ENCODE results near the gene FCHSD2.
"Not testable (repeated sequence)": the region's sequence is repeated elsewhere in the genome, so short reads cannot be mapped to it uniquely, and the experiment has no call there.

Gene FCHSD2

DNA sequence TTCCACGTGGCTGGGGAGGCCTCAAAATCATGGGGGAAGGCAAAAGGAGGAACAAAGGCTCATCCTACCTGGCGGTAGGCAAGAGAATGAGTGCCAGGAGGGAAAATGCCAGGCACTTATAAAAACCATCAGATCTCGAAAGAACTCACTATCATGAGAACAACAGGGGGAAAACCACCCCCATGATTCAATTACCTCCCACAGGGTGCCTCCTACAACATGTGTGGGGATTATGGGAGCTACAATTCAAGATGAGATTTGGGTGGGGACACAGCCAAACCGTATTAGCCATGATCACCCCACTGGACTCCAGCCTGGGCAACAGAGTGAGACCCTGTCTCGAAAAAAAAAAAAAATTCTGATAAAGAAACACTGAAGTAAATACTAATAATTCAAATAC is 87.1 kb downstream of the FCHSD2 start:
- Mint-ChIP-seq H3K9me3 (peaks cover 4% of the 10 kb centered on the region), H3K36me3 (ENCODE audit: low read depth) (peaks cover 13% of the 10 kb centered on the region), H3K27me3 (no peaks in the 10 kb centered on the region), H3K4me1 (ENCODE audit: low read depth) (peaks cover 30% of the 10 kb centered on the region), H3K4me3 (no peak overlapping the region), H3K27ac (peak overlapping the region; percentile 46)

DNA sequence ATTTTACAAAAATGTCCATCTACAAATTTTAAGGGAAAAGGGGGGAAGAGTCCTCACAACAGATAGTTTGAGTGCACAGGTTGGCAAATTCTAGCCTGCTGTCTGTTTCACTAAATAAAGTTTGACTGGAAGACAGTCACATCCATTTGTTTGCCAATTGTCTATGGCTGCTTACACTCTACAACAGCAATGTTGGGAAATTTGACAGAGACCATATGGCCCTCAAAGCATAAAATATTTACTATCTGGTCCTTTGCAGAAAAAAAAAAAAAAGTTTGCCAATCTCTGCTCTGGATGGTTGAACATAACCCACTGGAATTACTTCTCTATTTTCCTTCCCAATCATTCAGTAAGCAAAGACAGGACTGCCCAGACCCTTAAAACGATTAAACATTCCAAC is 88.2 kb downstream of the FCHSD2 start:
- H3K4me3 Mint-ChIP-seq = no peak overlapping the region
- no peak overlapping the region for H3K27ac Mint-ChIP-seq
- peaks cover 4% of the 10 kb centered on the region for H3K9me3 Mint-ChIP-seq
- H3K4me1 Mint-ChIP-seq (ENCODE audit: low read depth) = peaks cover 25% of the 10 kb centered on the region
- H3K27me3 Mint-ChIP-seq = no peaks in the 10 kb centered on the region
- H3K36me3 Mint-ChIP-seq (ENCODE audit: low read depth) = peaks cover 13% of the 10 kb centered on the region

DNA sequence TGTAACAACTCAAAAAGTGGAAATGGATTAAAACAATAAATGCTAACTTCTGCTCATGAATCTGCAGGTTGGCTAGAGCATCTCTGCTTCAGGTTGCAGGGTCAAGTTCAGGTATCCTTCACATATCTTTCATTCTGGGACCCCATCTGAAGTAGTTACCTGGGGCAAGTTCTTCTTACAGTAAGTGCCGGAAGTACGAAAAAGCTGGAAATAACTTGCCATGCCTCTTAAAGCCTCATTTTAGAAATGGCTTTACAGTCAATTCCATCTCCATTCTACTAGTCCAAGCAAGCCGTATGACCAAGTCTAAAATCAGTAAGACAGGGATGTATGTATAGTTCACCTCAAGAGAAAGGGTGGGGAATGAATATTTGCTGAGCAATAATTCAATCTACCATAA is 93.7 kb downstream of the FCHSD2 start:
- H3K9me3 Mint-ChIP-seq = no peaks in the 10 kb centered on the region
- peak overlapping the region; percentile 58 for H3K4me3 Mint-ChIP-seq
- peak overlapping the region; percentile 68 for H3K27ac Mint-ChIP-seq
- H3K4me1 Mint-ChIP-seq (ENCODE audit: low read depth) = peaks cover 30% of the 10 kb centered on the region
- H3K36me3 Mint-ChIP-seq (ENCODE audit: low read depth) = no peaks in the 10 kb centered on the region
- no peaks in the 10 kb centered on the region for H3K27me3 Mint-ChIP-seq

DNA sequence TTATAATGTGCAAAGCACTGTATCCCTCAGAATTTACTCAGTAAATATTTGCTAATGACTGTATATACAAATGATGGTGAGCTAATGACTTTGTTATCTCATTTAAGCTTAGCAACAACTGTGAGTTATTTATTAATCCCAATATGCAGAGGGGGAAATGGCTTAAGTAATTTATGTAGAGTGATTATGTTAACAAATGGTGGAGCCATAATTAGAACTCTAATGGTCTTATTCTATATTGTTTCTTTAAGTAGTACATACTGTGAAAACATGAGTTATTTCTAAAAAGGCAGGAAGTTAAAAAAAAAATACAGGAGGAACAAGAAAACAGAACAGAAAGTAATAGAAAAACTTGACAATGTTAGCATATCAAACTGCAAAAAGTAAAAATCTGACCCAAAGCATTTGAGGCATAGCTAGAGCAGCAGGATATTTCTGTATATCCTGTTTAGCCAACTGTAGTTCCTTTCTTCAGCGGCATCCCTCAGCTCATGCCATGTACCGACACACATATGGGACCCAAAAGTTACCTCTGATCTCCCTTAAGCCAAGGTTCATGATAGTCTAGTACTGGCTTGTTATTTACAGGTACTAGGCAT is 94.2 kb downstream of the FCHSD2 start:
- H3K9me3 Mint-ChIP-seq = no peaks in the 10 kb centered on the region
- peak overlapping the region; percentile 68 for H3K27ac Mint-ChIP-seq
- H3K4me3 Mint-ChIP-seq = peak overlapping the region; percentile 58
- H3K27me3 Mint-ChIP-seq = no peaks in the 10 kb centered on the region
- H3K4me1 Mint-ChIP-seq (ENCODE audit: low read depth) = peaks cover 30% of the 10 kb centered on the region
- H3K36me3 Mint-ChIP-seq (ENCODE audit: low read depth) = peaks cover 2% of the 10 kb centered on the region

DNA sequence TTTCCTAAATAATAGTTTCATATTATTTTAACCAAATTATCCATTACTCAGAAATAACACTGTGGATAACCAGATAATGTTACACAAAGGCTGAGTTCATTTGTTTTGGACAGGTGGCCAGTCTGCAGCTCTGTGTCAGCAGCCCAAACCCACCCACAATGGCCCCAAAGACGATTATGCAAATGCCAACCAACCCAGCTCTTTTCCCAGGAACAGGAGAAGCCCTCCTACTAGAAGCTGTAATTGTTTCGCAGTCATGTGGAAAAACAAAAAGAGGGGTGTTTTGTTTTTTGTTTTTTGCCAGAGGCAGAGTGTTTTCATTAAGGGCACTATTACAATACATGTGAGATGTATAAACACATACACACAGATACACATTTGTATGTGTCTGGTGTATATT is 102.1 kb downstream of the FCHSD2 start:
- H3K9me3 Mint-ChIP-seq = no peaks in the 10 kb centered on the region

DNA sequence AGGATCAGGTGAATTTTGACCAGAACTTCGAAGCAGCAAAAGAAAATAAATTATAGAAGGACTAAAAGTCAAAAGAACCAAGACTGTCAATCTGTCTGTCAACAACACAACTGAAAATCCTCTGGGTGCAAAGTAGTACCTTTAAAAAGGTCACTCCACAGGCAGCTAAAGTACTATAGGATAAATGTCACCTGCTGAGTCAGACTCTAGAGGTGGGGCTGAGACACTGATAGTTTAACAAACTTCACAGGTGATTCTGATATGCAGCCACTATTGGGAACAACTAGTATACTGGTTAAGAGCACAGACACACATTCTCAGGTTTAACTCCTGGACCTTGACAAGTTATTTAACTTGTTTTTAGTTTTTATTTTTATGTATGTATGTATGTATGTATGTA is 107.3 kb downstream of the FCHSD2 start:
- H3K4me3 Mint-ChIP-seq = peak overlapping the region; percentile 67
- H3K27me3 Mint-ChIP-seq = no peaks in the 10 kb centered on the region
- H3K9me3 Mint-ChIP-seq = no peaks in the 10 kb centered on the region
- peaks cover 6% of the 10 kb centered on the region for H3K36me3 Mint-ChIP-seq (ENCODE audit: low read depth)
- peaks cover 41% of the 10 kb centered on the region for H3K4me1 Mint-ChIP-seq (ENCODE audit: low read depth)
- peak overlapping the region; percentile 59 for H3K27ac Mint-ChIP-seq

More for the DNA sequence above, 102.1 kb downstream of the FCHSD2 start:
- Mint-ChIP-seq H3K4me3 (no peak overlapping the region), H3K36me3 (ENCODE audit: low read depth) (peaks cover 10% of the 10 kb centered on the region), H3K4me1 (ENCODE audit: low read depth) (peaks cover 18% of the 10 kb centered on the region), H3K27me3 (no peaks in the 10 kb centered on the region), H3K27ac (no peak overlapping the region)

DNA sequence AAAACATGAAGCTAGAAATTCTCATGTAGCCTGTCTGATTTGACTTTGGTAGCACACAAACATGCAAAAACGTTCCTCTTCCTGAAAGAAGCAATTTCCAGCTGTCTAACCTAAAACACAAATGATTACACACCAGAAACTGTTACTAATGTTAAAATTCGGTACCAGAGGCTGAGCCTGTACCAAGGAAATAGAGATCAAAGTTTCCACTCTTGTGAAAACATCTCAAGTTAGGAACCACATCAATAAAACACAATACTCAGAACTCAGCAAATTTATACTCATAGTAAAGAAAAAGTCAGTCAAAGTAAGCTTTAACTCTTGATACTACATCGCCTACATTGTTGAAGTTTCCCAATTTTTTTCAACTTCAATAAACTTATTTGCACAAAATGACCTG is 107.8 kb downstream of the FCHSD2 start:
- H3K9me3 Mint-ChIP-seq = no peaks in the 10 kb centered on the region
- H3K4me3 Mint-ChIP-seq = peak overlapping the region; percentile 67
- H3K27me3 Mint-ChIP-seq = no peaks in the 10 kb centered on the region
- peak overlapping the region; percentile 59 for H3K27ac Mint-ChIP-seq
- peaks cover 11% of the 10 kb centered on the region for H3K36me3 Mint-ChIP-seq (ENCODE audit: low read depth)
- H3K4me1 Mint-ChIP-seq (ENCODE audit: low read depth) = peaks cover 46% of the 10 kb centered on the region

DNA sequence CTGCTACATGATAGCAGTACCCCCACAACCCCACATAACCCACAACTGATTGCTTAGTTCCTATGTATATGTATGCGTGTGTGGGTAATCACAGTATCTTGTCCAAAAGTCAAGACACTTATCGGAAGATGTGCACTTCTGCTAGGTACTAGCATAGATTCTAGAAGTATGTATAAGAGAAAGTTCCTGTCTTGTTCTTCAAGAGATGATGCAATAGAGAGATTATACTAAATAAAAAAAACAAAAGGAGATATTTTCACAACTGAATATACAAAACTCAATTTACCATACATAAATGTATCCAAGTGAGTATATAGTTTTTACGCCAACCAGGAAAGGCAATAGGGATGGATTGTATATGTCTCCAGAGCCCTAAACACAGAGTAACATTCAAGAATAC is 112.0 kb downstream of the FCHSD2 start:
- H3K36me3 Mint-ChIP-seq (ENCODE audit: low read depth) = peaks cover 41% of the 10 kb centered on the region
- peaks cover 25% of the 10 kb centered on the region for H3K9me3 Mint-ChIP-seq
- peaks cover 52% of the 10 kb centered on the region for H3K4me1 Mint-ChIP-seq (ENCODE audit: low read depth)
- H3K27ac Mint-ChIP-seq = no peak overlapping the region
- H3K27me3 Mint-ChIP-seq = no peaks in the 10 kb centered on the region
- H3K4me3 Mint-ChIP-seq = no peak overlapping the region

DNA sequence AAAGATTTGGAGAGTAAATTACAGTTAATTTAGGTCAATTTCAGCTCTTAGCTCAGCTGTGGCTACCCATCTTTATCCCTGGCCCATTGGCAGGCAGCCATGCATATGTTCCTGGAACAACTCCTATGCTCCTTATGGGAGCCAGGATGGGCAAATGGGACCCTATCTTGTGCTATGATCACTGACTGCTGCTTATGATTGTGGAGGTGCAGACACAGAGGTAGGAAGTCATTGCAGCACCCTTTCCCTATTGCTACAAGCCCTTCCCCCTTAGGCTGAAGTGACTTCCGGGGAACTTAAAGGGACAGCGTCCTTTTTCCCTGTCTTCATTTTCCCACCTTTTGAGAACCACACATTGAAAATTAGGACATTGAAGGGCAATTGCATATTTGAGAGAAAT is 112.7 kb downstream of the FCHSD2 start:
- Mint-ChIP-seq H3K36me3 (ENCODE audit: low read depth) (peaks cover 48% of the 10 kb centered on the region), H3K9me3 (peaks cover 32% of the 10 kb centered on the region), H3K4me3 (no peak overlapping the region)

DNA sequence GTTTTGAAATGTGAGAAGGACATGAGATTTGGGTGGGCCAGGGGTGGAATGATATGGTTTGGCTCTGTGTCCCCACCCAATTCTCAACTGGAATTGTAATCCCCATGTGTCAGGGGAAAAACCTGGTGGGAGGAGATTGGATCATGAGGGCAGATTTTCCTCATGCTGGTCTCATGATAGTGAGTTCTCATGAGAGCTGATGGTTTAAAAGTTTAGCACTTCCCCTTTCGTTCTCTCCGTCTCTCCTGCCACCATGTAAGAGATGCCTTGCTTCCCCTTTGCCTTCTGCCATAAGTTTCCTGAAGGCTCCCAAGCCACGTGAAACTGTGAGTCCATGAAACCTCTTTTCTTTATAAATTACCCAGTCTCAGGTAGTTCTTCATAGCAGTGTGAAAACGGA is 113.5 kb downstream of the FCHSD2 start:
- Mint-ChIP-seq H3K36me3 (ENCODE audit: low read depth) (peaks cover 56% of the 10 kb centered on the region), H3K4me1 (ENCODE audit: low read depth) (peaks cover 40% of the 10 kb centered on the region), H3K27me3 (no peaks in the 10 kb centered on the region), H3K4me3 (no peak overlapping the region), H3K27ac (peak overlapping the region; percentile 29), H3K9me3 (peaks cover 40% of the 10 kb centered on the region)

More for the DNA sequence above, 112.7 kb downstream of the FCHSD2 start:
- Mint-ChIP-seq H3K27me3 (no peaks in the 10 kb centered on the region), H3K4me1 (ENCODE audit: low read depth) (peaks cover 45% of the 10 kb centered on the region), H3K27ac (no peak overlapping the region)

DNA sequence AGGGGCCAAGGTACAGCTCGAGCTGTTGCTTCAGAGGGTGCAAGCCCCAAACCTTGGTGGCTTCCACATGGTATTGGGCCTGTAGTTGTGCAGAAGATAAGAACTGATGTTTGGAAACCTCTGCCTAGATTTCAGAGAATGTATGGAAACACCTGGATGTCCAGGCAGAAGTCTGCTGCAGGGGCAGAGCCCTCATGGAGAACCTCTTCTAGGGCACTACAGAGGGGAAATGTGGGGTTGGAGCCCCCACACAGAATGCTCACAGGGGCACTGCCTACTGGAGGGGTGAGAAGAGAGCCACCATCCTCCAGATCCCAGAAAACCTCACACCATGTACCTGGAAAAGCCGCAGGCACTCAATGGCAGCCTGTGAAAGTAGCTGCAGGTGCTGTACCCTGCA is 114.3 kb downstream of the FCHSD2 start:
- not testable (repeated sequence) for H3K27ac Mint-ChIP-seq, H3K4me3 Mint-ChIP-seq, H3K27me3 Mint-ChIP-seq
- peaks cover 63% of the 10 kb centered on the region for H3K36me3 Mint-ChIP-seq (ENCODE audit: low read depth)
- peaks cover 44% of the 10 kb centered on the region for H3K9me3 Mint-ChIP-seq
- peaks cover 37% of the 10 kb centered on the region for H3K4me1 Mint-ChIP-seq (ENCODE audit: low read depth)

DNA sequence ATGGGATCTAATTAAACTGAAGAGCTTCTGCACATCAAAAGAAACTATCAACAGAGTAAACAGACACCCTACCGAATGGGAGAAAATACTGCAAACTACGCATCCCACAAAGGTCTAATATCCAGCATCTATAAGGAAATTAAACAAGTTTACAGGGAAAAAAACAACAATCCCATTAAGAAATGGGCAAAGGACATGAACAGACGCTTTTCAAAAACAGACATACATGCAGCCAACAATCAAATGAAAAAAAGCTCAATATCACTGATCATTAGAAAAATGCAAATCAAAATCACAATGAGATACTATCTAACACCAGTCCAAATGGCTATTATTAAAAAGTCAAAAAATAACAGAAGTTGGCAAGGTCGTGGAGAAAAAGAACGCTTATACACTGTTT is 117.5 kb downstream of the FCHSD2 start:
- Mint-ChIP-seq H3K4me3 (no peak overlapping the region), H3K36me3 (ENCODE audit: low read depth) (peaks cover 62% of the 10 kb centered on the region), H3K27ac (no peak overlapping the region), H3K27me3 (no peaks in the 10 kb centered on the region), H3K4me1 (ENCODE audit: low read depth) (peaks cover 28% of the 10 kb centered on the region), H3K9me3 (peaks cover 48% of the 10 kb centered on the region)

DNA sequence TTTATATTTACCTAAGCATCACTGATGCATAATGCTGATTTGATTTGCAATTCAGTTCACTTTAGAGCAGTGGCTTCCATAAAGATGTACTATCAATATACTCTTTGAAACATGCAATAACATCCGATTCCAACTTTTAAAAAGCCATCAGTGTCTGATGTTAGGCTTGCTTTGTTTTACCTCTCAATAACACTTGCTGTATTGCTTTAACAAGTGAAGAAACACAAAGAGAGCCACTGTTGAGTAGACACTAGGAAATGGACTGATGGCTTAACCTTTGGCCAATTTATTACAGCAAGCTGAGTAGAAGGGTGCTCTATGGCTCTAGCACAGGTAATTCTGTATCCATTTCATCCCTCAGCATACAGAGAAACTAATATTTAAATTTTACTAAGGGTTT is 122.1 kb downstream of the FCHSD2 start:
- H3K27ac Mint-ChIP-seq = no peak overlapping the region
- peaks cover 27% of the 10 kb centered on the region for H3K36me3 Mint-ChIP-seq (ENCODE audit: low read depth)
- peaks cover 10% of the 10 kb centered on the region for H3K4me1 Mint-ChIP-seq (ENCODE audit: low read depth)

DNA sequence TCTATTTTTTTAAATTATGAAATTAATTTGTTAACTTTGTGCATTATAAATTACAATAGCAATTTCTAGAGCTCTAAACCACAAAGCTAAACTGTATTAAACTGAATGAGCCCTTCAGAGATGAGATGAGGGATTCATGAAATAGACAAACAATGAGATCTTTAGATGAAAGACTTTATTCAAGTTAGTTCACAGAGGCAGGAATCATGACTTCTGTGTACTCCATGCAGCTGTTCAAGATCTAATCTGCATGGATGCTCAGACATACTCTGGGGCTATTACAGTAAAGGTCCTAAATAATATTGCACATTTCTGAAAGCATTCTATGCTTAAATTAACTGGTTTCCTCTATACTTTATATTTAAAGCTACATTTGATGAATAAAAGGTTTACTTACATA is 122.7 kb downstream of the FCHSD2 start:
- Mint-ChIP-seq H3K4me1 (ENCODE audit: low read depth) (peaks cover 10% of the 10 kb centered on the region), H3K27ac (no peak overlapping the region), H3K4me3 (no peak overlapping the region), H3K27me3 (no peaks in the 10 kb centered on the region), H3K36me3 (ENCODE audit: low read depth) (peaks cover 23% of the 10 kb centered on the region), H3K9me3 (peaks cover 17% of the 10 kb centered on the region)

More for the DNA sequence above, 122.1 kb downstream of the FCHSD2 start:
- H3K4me3 Mint-ChIP-seq = no peak overlapping the region
- H3K27me3 Mint-ChIP-seq = no peaks in the 10 kb centered on the region
- peaks cover 22% of the 10 kb centered on the region for H3K9me3 Mint-ChIP-seq

DNA sequence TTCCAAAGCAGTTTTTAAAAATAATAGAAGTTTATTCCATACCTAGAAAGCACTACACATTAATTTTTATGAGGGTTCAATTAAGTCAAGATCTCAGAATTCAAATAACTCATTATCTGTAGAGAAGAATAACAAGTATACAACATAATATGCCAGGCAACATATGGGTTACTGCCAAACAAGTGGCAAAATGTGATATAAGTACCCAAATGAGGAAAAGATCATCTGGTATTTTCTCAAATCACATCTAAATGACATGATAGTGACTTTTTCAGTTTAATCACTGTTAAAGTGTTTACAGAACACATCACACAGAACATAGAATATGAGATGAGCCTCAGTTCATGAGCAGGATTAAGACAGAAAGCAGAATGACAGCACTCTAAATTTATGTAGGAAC is 123.3 kb downstream of the FCHSD2 start:
- H3K27me3 Mint-ChIP-seq = no peaks in the 10 kb centered on the region
- peaks cover 11% of the 10 kb centered on the region for H3K9me3 Mint-ChIP-seq
- peaks cover 19% of the 10 kb centered on the region for H3K36me3 Mint-ChIP-seq (ENCODE audit: low read depth)
- H3K4me1 Mint-ChIP-seq (ENCODE audit: low read depth) = peaks cover 10% of the 10 kb centered on the region
- H3K27ac Mint-ChIP-seq = no peak overlapping the region
- no peak overlapping the region for H3K4me3 Mint-ChIP-seq

DNA sequence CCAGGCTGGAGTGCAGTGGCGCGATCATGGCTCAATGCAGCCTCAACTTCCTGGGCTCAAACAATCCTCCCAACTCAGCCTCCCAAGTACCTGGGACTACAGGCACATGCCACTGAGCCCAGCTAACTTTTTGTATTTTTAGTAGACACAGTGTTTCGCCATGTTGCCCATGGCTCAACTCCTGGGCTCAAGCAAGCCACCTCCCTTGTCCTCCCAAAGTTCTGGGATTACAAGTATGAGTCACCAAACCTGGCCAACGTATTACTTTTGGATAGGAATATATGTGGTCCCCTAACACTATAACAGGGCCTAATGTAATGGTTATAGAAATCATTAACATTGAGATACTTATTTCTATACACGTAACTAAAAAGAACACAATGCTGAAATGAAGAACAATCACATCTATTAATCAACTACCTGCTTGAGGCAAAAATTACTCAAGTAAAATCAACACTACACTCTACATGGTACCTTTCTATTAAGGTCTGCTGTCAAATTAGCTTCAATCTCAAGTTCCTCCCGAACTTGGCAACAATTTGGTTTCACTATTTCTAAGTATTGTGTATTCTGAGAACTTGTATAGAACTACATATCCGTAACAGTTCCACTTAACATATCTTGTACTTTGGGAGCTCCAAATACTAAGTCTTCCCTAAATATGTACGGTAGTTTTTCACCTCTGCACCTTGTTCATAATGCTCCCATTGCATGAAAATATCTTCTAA is 124.9 kb downstream of the FCHSD2 start:
- peaks cover 4% of the 10 kb centered on the region for H3K4me1 Mint-ChIP-seq (ENCODE audit: low read depth)

More for the DNA sequence above, 124.9 kb downstream of the FCHSD2 start:
- no peaks in the 10 kb centered on the region for H3K9me3 Mint-ChIP-seq
- H3K36me3 Mint-ChIP-seq (ENCODE audit: low read depth) = peaks cover 6% of the 10 kb centered on the region
- no peak overlapping the region for H3K4me3 Mint-ChIP-seq
- H3K27me3 Mint-ChIP-seq = no peaks in the 10 kb centered on the region
- H3K27ac Mint-ChIP-seq = no peak overlapping the region
